Osteoblast (primary cell): ENCODE results near the gene SELENOP. TPM values are rescaled to one million over a fixed set of nuclear protein-coding genes. Genes with fewer than 3 reads are reported as not detected.

ENCODE experiments used
- DNase-seq: peaks from one replicate; pipeline ENCODE4 v3.0.0; 2011; ENCODE audit warnings: low spot score, mixed read lengths; ENCODE audit not compliant: insufficient read length; ENCODE audit errors: missing footprints
- H2AFZ ChIP-seq: 2 replicates; pipeline ENCODE4 v1.6.0; 2011; ENCODE audit warnings: mild to moderate bottlenecking, low read length
- H3K27ac ChIP-seq: 2 replicates; pipeline ENCODE4 v1.5.1; 2011; ENCODE audit warnings: mild to moderate bottlenecking, low read depth, low read length, moderate library complexity
- H3K27me3 ChIP-seq: 2 replicates; pipeline ENCODE4 v1.6.0; 2012; ENCODE audit warnings: mild to moderate bottlenecking, control low read depth, inconsistent platforms, low read length, moderate library complexity; ENCODE audit not compliant: insufficient read depth
- H3K36me3 ChIP-seq: 2 replicates; pipeline ENCODE4 v1.5.1; 2011; ENCODE audit warnings: mild to moderate bottlenecking, low read length, control low read depth, moderate library complexity; ENCODE audit not compliant: insufficient read depth
- H3K4me1 ChIP-seq: 2 replicates; pipeline ENCODE4 v1.5.1; 2011; ENCODE audit warnings: mild to moderate bottlenecking, low read length, control low read depth, moderate library complexity; ENCODE audit not compliant: insufficient read depth
- H3K4me2 ChIP-seq: 2 replicates; pipeline ENCODE4 v1.6.0; 2011; ENCODE audit warnings: mild to moderate bottlenecking, low read length; ENCODE audit not compliant: insufficient read depth
- H3K4me3 ChIP-seq: fragments of 200-600 bp; sonication (generic); 3 replicates; pipeline ENCODE4 v1.5.1; 2012; ENCODE audit warnings: mild to moderate bottlenecking, low read length, inconsistent platforms; ENCODE audit not compliant: insufficient read depth
- H3K79me2 ChIP-seq: 2 replicates; pipeline ENCODE4 v1.6.0; 2012; ENCODE audit warnings: mild to moderate bottlenecking, low read length, control low read depth, inconsistent platforms; ENCODE audit not compliant: insufficient read depth
- H3K9me3 ChIP-seq: 2 replicates; pipeline ENCODE4 v1.5.1; 2011; ENCODE audit warnings: low read depth, low read length, control low read depth
- H4K20me1 ChIP-seq: 2 replicates; pipeline ENCODE4 v1.6.0; 2012; ENCODE audit warnings: mild to moderate bottlenecking, low read length, control low read depth; ENCODE audit not compliant: insufficient read depth
- total RNA-seq: library from RNA; depleted of rRNA; stranded (reverse); fragments of >200 nt; gene quantifications from 2 replicates; pipeline ENCODE4 v1.2.3, GENCODE V29; 2012
- TF ChIP-seq, protein P1 (sequence below): IDR thresholded peaks from 2 replicates; pipeline ENCODE4 v1.5.1; 2011; ENCODE audit warnings: mild to moderate bottlenecking, low read depth, low read length, moderate library complexity; ENCODE audit errors: extremely low read depth

SELENOP gene
- total RNA-seq, 1 donor, result 171 TPM

DNA sequence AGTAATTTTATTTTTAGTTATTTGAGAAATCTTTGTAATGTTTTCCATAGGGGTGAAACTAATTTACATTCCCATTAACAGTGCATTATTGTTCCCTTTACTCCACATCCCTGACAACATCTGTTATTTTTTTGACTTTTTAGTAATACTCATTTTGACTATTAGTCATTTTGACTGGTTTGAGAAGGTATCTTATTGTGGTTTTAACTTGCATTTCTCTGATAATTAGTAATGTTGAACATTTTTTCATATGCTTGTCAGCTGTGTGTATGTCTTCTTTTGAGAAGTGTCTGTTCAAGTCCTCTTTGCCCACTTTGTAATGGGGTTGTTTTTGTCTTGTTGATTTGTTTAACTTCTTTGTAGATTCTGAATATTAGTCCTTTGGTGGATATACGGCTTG lies 27.6 kb downstream of the SELENOP start:
- H3K79me2 ChIP-seq, result no peaks in the 10 kb centered on the region
- H3K4me3 ChIP-seq, result no peak overlapping the region
- DNase-seq, result no peak
- no peaks in the 10 kb centered on the region for H3K36me3 ChIP-seq
- TF ChIP-seq, protein P1, sequence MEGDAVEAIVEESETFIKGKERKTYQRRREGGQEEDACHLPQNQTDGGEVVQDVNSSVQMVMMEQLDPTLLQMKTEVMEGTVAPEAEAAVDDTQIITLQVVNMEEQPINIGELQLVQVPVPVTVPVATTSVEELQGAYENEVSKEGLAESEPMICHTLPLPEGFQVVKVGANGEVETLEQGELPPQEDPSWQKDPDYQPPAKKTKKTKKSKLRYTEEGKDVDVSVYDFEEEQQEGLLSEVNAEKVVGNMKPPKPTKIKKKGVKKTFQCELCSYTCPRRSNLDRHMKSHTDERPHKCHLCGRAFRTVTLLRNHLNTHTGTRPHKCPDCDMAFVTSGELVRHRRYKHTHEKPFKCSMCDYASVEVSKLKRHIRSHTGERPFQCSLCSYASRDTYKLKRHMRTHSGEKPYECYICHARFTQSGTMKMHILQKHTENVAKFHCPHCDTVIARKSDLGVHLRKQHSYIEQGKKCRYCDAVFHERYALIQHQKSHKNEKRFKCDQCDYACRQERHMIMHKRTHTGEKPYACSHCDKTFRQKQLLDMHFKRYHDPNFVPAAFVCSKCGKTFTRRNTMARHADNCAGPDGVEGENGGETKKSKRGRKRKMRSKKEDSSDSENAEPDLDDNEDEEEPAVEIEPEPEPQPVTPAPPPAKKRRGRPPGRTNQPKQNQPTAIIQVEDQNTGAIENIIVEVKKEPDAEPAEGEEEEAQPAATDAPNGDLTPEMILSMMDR, result no peak
- no peak overlapping the region for H2AFZ ChIP-seq
- H3K27me3 ChIP-seq, result no peaks in the 10 kb centered on the region
- no peak overlapping the region for H3K27ac ChIP-seq
- no peaks in the 10 kb centered on the region for H4K20me1 ChIP-seq
- no peaks in the 10 kb centered on the region for H3K9me3 ChIP-seq
- H3K4me2 ChIP-seq, result no peak overlapping the region
- no peaks in the 10 kb centered on the region for H3K4me1 ChIP-seq

DNA sequence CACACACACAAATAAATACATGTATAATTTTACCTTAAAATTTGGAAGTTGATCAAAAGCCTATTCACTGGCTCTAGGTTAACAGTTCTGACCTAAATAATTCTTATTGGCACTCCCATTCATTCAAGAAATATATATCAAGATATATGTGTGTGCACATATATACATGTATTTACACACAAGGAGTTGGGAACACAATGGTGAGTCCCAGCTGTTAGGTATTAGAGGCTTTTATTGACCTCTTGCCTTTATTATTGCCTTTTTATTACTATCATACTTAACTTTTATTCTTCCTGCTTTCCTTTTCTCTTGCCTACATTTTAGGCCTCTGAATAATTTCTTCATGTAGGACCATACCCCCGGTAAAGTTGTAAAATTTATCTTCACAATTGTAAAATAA lies 30.1 kb downstream of the SELENOP start:
- TF ChIP-seq, protein P1, result no peak
- H4K20me1 ChIP-seq, result no peaks in the 10 kb centered on the region

DNA sequence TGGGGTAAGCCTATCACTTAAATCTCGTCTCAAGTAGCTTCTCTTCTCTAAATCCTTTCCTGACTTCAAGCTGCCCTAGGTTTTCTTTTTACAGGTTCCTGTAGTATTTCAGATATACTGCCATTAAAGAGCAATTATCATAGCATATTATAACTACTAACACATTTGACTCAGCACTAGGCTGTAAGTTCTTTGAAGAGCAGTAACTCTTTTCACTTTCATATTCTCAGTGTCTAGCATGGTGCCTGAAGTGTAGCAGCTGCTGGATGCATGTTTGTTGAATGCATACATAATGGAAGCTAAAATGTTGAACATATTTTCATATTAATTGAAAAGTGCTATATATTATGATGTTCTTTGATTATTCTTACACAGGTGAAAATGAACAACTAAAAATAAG lies 32.6 kb downstream of the SELENOP start:
- H3K27ac ChIP-seq, result no peak overlapping the region
- no peaks in the 10 kb centered on the region for H4K20me1 ChIP-seq

More for the DNA sequence above, 30.1 kb downstream of the SELENOP start:
- Histone ChIP-seq H3K4me2 (no peak overlapping the region), H3K36me3 (no peaks in the 10 kb centered on the region), H3K4me3 (no peak overlapping the region), H3K27ac (no peak overlapping the region), H2AFZ (no peak overlapping the region), H3K4me1 (no peaks in the 10 kb centered on the region), H3K9me3 (no peaks in the 10 kb centered on the region), H3K79me2 (no peaks in the 10 kb centered on the region), H3K27me3 (no peaks in the 10 kb centered on the region)
- DNase-seq, result no peak

DNA sequence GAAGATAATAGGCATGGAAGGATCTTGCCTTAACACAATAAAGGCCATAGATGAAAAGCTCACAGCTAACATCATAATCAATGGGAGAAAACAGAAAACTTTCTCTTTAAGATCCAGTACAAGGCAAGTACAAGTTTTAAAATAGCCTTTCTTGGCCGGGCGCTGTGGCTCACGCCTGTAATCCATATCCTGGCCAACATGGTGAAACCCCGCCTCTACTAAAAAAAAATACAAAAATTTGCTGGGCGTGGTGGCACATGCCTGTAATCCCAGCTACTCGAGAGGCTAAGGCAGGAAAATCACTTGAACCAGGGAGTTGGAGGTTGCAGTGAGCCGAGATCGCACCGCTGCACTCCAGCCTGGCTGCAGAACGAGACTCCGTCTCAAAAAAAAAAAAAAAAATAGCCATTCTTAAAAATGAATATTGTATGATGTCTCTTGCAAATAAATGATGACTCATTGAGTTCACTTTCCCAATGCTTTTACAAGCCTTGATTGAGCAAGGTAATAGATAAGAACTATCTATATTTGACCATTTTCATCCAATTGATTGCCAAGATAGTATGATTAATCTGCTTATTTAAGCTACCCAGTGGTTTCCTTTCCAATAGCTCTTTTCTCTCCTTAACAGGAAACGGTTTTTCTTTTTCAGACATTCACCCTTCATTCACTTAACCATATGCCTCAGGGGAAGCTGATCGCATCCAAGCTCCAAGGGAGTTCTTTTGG lies 39.3 kb downstream of the SELENOP start:
- peak overlapping the region; percentile 45 for H3K4me3 ChIP-seq
- DNase-seq, result no peak

More for the DNA sequence above, 32.6 kb downstream of the SELENOP start:
- H3K79me2 ChIP-seq, result no peaks in the 10 kb centered on the region
- no peak for DNase-seq
- no peak overlapping the region for H3K4me2 ChIP-seq
- TF ChIP-seq, protein P1, result no peak
- no peaks in the 10 kb centered on the region for H3K4me1 ChIP-seq
- no peaks in the 10 kb centered on the region for H3K9me3 ChIP-seq
- H3K27me3 ChIP-seq, result no peaks in the 10 kb centered on the region
- no peak overlapping the region for H3K4me3 ChIP-seq
- no peak overlapping the region for H2AFZ ChIP-seq
- H3K36me3 ChIP-seq, result no peaks in the 10 kb centered on the region

More for the DNA sequence above, 39.3 kb downstream of the SELENOP start:
- Histone ChIP-seq H4K20me1 (no peaks in the 10 kb centered on the region), H3K4me1 (peaks cover 5% of the 10 kb centered on the region), H3K36me3 (no peaks in the 10 kb centered on the region), H3K9me3 (no peaks in the 10 kb centered on the region), H3K79me2 (no peaks in the 10 kb centered on the region), H2AFZ (no peak overlapping the region), H3K4me2 (peak overlapping the region; percentile 75), H3K27me3 (no peaks in the 10 kb centered on the region), H3K27ac (no peak overlapping the region)
- TF ChIP-seq, protein P1, result no peak
